ENCODE measurements around the gene PODXL2.

The PODXL2 gene

DNA sequence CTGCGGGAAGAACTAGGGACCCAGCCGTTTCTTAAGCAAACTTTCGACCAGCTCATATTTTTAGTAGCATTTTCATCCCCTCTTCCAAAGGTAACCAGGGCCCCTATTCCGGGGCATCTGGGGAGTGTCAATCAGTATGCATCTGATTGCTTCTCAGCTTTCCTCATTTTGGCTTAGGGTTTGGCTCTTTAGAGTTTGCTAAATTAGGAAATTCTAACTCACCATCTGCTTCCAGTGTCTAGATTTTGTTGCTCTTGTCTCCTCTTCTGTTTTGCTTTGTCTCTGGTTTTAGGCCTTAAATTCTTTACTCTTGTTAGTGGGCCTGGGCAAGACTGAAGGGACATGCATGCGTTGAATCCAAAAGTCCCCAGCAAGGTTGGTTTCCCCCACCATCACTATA lies 34.2 kb downstream of the PODXL2 start:
- ChIA-PET CTCF (no interaction called here), POLR2A (no interaction called here)
- TF ChIP-seq ARNT (IDR thresholded peaks at IDR 0.05) (no peak), BHLHE40 (IDR thresholded peaks at IDR 0.05; ENCODE audit: borderline replicate concordance) (no peak), ZNF384 (IDR thresholded peaks at IDR 0.05) (no peak), SP1 (IDR thresholded peaks at IDR 0.05) (no peak), TARDBP (IDR thresholded peaks at IDR 0.05) (no peak), FOXM1 (IDR thresholded peaks at IDR 0.05; ENCODE audit: borderline replicate concordance) (no peak), CTBP1 (IDR thresholded peaks at IDR 0.05; ENCODE audit: borderline replicate concordance) (no peak), SUZ12 (IDR thresholded peaks at IDR 0.05) (no peak), FOXA1 (IDR thresholded peaks at IDR 0.05) (no peak), FOXK2 (IDR thresholded peaks at IDR 0.05) (no peak), NFRKB (IDR thresholded peaks at IDR 0.05) (no peak), ELF4 (IDR thresholded peaks at IDR 0.05) (no peak), L3MBTL2 (conservative IDR thresholded peaks at IDR 0.05) (no peak), HDGF (IDR thresholded peaks at IDR 0.05; ENCODE audit: borderline replicate concordance) (no peak), LEF1 (IDR thresholded peaks at IDR 0.05; ENCODE audit: borderline replicate concordance) (no peak)
- TF ChIP-seq, protein P1, sequence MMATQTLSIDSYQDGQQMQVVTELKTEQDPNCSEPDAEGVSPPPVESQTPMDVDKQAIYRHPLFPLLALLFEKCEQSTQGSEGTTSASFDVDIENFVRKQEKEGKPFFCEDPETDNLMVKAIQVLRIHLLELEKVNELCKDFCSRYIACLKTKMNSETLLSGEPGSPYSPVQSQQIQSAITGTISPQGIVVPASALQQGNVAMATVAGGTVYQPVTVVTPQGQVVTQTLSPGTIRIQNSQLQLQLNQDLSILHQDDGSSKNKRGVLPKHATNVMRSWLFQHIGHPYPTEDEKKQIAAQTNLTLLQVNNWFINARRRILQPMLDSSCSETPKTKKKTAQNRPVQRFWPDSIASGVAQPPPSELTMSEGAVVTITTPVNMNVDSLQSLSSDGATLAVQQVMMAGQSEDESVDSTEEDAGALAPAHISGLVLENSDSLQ (IDR thresholded peaks at IDR 0.05): no peak
- no peak for DNase-seq (ENCODE audit: extremely low spot score)

DNA sequence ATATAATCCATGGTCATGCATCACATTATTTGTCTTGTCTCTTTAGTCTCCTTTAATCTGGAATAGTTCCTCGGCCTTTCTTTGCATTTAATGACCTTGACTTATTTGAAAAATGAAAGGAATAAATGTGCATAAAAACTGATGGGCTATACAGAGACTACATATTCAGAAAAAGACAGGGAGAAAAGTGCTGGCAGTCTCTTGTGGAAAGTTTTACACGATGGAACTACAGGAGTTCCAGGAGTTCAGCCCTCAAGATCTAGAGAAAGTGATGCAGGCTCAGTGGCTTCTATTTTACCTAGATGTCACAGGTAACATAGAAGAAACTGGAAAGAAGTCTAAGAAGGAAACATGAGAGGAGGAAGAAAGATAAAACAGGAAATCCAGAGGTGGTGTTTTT lies 36.2 kb downstream of the PODXL2 start:
- POLR2A ChIA-PET: no interaction called here
- CTCF ChIA-PET: no interaction called here

DNA sequence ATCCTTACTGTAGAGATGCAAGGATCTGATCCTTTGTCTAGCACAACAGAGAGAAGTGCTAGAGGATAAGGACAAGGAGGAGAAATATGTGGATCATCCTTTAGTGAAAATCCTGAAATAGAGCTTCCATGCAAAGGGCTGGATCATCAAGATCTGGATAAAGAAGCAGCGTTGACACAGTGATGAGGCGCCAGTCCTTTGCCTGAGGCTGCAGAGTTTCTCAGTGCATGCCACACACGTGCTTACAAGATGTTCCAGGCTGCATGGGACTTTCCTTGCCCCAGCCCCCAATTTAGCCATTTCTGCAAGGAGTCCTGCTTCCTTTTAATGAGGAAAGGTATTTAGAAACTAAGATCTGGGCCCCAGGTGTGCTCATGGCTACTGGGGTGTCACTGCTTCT lies 36.6 kb downstream of the PODXL2 start:
- ChIA-PET POLR2A (no interaction called here), CTCF (no interaction called here)
- no peak for TF ChIP-seq BHLHE40 (IDR thresholded peaks at IDR 0.05; ENCODE audit: borderline replicate concordance)
- no peak for TF ChIP-seq ELF4 (IDR thresholded peaks at IDR 0.05)
- no peak for TF ChIP-seq TARDBP (IDR thresholded peaks at IDR 0.05)
- no peak for TF ChIP-seq FOXA1 (IDR thresholded peaks at IDR 0.05)
- TF ChIP-seq FOXM1 (IDR thresholded peaks at IDR 0.05; ENCODE audit: borderline replicate concordance): no peak
- TF ChIP-seq, protein P1 (IDR thresholded peaks at IDR 0.05): no peak
- TF ChIP-seq SUZ12 (IDR thresholded peaks at IDR 0.05): no peak
- no peak for TF ChIP-seq ARNT (IDR thresholded peaks at IDR 0.05)
- DNase-seq (ENCODE audit: extremely low spot score): no peak

More for the DNA sequence above, 36.2 kb downstream of the PODXL2 start:
- no peak for DNase-seq (ENCODE audit: extremely low spot score)
- TF ChIP-seq L3MBTL2 (conservative IDR thresholded peaks at IDR 0.05) (no peak), FOXK2 (IDR thresholded peaks at IDR 0.05) (no peak), CTBP1 (IDR thresholded peaks at IDR 0.05; ENCODE audit: borderline replicate concordance) (no peak), ARNT (IDR thresholded peaks at IDR 0.05) (no peak), SP1 (IDR thresholded peaks at IDR 0.05) (no peak), SUZ12 (IDR thresholded peaks at IDR 0.05) (no peak), ELF4 (IDR thresholded peaks at IDR 0.05) (no peak), TARDBP (IDR thresholded peaks at IDR 0.05) (no peak)
- TF ChIP-seq, protein P1 (IDR thresholded peaks at IDR 0.05): no peak

DNA sequence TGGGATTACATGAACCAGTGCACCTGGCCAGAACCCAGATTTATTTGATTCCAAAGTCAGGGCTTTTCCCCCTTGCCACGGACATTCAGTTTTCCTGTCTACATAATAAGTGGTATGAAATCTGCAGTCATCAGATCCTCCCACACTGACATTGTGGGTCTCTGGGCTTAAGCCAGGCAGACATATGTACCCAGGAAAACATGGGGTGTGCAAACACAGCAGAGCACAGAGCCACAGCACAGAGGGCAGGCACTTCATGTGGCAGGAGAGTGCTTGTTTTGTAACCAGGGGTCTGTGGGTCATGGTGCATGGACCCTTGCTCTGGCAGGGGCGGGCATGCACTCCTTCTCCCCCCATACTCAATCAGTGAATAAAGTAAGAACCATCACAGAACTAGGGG lies 37.7 kb downstream of the PODXL2 start:
- CTCF ChIA-PET: no interaction called here

DNA sequence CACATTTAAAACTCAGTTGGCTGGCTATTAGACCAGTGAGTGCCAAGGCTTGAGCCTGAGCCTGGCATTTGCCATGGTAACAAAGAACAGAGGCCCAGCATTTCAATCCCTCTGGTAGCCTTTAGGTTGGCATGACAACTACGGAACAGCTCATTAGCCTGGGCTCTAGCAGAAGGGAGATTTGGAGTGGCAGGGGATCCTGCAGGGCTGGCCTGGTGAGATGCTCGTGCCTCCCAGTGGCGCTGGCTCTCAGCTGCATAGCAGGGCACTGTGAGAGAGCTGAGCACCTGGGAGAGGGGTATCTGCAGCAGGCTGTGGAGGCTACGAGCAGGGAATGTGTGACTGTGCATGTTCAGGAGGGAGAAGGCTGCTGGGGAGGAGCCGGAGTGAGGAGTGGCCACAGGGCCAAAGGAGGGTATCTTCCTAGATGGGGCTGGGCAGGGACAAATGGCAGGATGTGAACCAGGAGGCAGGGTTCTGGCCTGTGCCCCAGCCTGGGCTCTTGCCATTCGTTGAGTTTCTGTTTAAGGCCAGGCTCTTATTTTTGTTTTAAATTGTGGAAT lies 38.2 kb downstream of the PODXL2 start:
- ChIA-PET POLR2A (no interaction called here), CTCF (interaction anchor here (0.5 kb wide), 1 partner anchor 290 kb away, joined by 4 read pairs; no protein-coding TSS in a partner anchor)
- DNase-seq (ENCODE audit: extremely low spot score): no peak
- TF ChIP-seq L3MBTL2 (conservative IDR thresholded peaks at IDR 0.05): no peak

More for the DNA sequence above, 37.7 kb downstream of the PODXL2 start:
- no peak for TF ChIP-seq LEF1 (IDR thresholded peaks at IDR 0.05; ENCODE audit: borderline replicate concordance)
- TF ChIP-seq SUZ12 (IDR thresholded peaks at IDR 0.05): no peak
- no peak for DNase-seq (ENCODE audit: extremely low spot score)
- POLR2A ChIA-PET: no interaction called here

DNA sequence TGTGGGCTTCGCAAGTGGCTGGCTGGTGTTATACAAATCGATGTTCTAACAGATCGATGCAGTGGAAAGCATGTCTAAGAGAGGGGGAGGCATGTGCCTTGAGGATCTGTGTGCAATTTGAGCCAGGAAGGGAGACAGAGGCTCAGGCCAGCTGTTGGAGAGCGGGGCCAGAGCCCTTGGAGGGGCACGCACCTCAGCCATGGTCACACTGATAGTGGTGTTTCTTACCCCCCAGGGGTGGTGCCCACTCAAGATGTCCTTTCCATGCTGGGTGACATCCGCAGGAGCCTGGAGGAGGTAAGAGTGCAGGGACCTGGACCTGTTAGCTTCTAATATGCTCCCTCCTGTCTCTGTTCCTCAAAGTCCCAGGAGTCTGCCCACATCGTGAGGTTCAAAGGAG lies 39.9 kb downstream of the PODXL2 start:
- POLR2A ChIA-PET: no interaction called here
- TF ChIP-seq FOXK2 (IDR thresholded peaks at IDR 0.05) (no peak), SUZ12 (IDR thresholded peaks at IDR 0.05) (no peak), LEF1 (IDR thresholded peaks at IDR 0.05; ENCODE audit: borderline replicate concordance) (no peak), FOXA1 (IDR thresholded peaks at IDR 0.05) (no peak), ELF4 (IDR thresholded peaks at IDR 0.05) (no peak), FOXM1 (IDR thresholded peaks at IDR 0.05; ENCODE audit: borderline replicate concordance) (no peak), SP1 (IDR thresholded peaks at IDR 0.05) (no peak), TARDBP (IDR thresholded peaks at IDR 0.05) (no peak)
- CTCF ChIA-PET: no interaction called here
- DNase-seq (ENCODE audit: extremely low spot score): no peak

DNA sequence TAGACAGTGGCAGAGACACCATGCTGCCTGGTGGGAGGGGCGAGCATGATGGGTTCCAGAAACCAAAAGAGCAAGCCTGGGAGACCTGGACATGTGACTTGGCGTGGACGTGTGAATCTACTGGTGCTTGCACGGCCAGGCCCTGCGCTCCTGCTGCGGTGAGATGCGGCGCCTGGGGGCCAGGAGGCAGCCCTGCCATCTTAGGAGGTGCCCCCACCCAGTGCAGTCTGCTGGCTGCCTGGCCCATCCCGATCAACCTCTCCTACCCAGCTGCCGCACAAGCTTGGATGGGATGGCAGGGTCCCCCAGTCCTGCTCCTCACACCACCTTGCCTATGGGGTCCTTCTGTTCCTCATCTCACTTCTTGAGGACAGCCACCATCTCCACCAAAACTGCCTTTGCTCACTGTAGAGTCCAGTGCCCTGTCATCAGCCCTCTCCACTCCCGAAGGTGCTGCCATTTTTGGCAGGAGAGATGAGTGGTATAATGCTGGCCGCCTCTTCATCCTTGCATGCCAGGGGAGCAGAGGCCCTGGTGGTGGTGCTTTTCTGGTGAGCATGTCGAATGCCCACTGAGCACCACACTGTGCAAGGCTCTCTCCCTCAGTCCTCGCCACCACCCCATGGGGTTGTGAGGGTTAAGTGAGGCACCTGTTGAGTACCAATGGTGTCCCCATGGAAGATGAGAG lies 40.7 kb downstream of the PODXL2 start:
- POLR2A ChIA-PET: no interaction called here
- DNase-seq (ENCODE audit: extremely low spot score): no peak
- no peak for TF ChIP-seq ZNF384 (IDR thresholded peaks at IDR 0.05)
- CTCF ChIA-PET: no interaction called here
